H1 (cell line): ENCODE measurements around the gene CAPN11. TPM values are rescaled to one million over a fixed set of nuclear protein-coding genes. Genes with fewer than 3 reads are reported as not detected.

Experiments used
- CTCF ChIA-PET: fragments of 300-600 bp; sonication (Branson Sonifier 250); formaldehyde crosslinking; loops from one replicate; lab custom pipeline; 2021; ENCODE audit not compliant: partially characterized antibody; lab: Charles Lee
- POLR2A ChIA-PET: fragments of 300-600 bp; sonication (Branson Sonifier 250); formaldehyde crosslinking; loops from one replicate; lab custom pipeline; 2021; ENCODE audit warnings: inconsistent platforms; ENCODE audit not compliant: partially characterized antibody; lab: Charles Lee
- DNase-seq, 2 experiments: peaks; one replicate each; pipeline versions ENCODE4 v3.0.0 to v3.0.0-alpha.2; 2010 to 2022; ENCODE audit warnings: low spot score in 2 of 2, low read depth in 1 of 2, mixed read lengths in 1 of 2
- FAIRE-seq: peaks from 2 replicates; lab custom pipeline; 2011; peaks lifted over from hg19 to GRCh38; lab: Jason Lieb, UNC
- H2AFZ ChIP-seq: 2 replicates; pipeline ENCODE4 v1.8.1; 2012; ENCODE audit warnings: low read length, inconsistent platforms
- H2AK5ac ChIP-seq: 2 replicates; pipeline ENCODE4 v1.6.1; 2013; ENCODE audit warnings: low read depth, low read length
- H2BK120ac ChIP-seq: replicated peaks from 2 replicates; pipeline ENCODE3; 2013; ENCODE audit warnings: low read depth, low read length, inconsistent platforms
- H2BK12ac ChIP-seq: 2 replicates; pipeline ENCODE4 v1.6.1; 2013; ENCODE audit warnings: low read depth, low read length
- H2BK15ac ChIP-seq: 2 replicates; pipeline ENCODE4 v1.6.1; 2013; ENCODE audit warnings: low read length
- H2BK20ac ChIP-seq: 2 replicates; pipeline ENCODE4 v1.6.1; 2013; ENCODE audit warnings: low read length
- H2BK5ac ChIP-seq: 2 replicates; pipeline ENCODE4 v1.6.1; 2013; ENCODE audit warnings: low read depth, low read length
- H3K14ac ChIP-seq: 2 replicates; pipeline ENCODE4 v1.6.1; 2013; ENCODE audit warnings: inconsistent platforms; ENCODE audit not compliant: insufficient read length
- H3K18ac ChIP-seq: 2 replicates; pipeline ENCODE4 v1.6.1; 2013; ENCODE audit warnings: low read length; ENCODE audit errors: extremely low read depth
- H3K23ac ChIP-seq: 2 replicates; pipeline ENCODE4 v1.6.1; 2013; ENCODE audit warnings: inconsistent platforms; ENCODE audit not compliant: insufficient read length
- H3K23me2 ChIP-seq: 2 replicates; pipeline ENCODE4 v1.6.1; 2013; ENCODE audit warnings: low read depth, low read length
- H3K27ac ChIP-seq: 2 replicates; pipeline ENCODE4 v1.6.1; 2011; ENCODE audit warnings: low read depth, low read length, inconsistent platforms
- H3K27me3 ChIP-seq, 4 experiments: replicated peaks in 1 of 4; 1 replicate in 1 of 4; 2 replicates in 3 of 4; pipeline versions ENCODE4 v1.6.1 to v1.8.1; 2011 to 2013; ENCODE audit warnings: low read length in 3 of 4, mild to moderate bottlenecking in 3 of 4, inconsistent platforms in 2 of 4, mixed read lengths in 2 of 4, moderate library complexity in 1 of 4; ENCODE audit not compliant: control insufficient read depth in 3 of 4, insufficient read depth in 3 of 4; ENCODE audit errors: extremely low read depth in 1 of 4
- H3K36me3 ChIP-seq, 4 experiments: 2 replicates each; pipeline versions ENCODE4 v1.6.1 to v1.8.1; 2011 to 2013; ENCODE audit warnings: mild to moderate bottlenecking in 4 of 4, low read length in 3 of 4, moderate library complexity in 2 of 4, control low read depth in 1 of 4, inconsistent platforms in 1 of 4; ENCODE audit not compliant: insufficient read depth in 4 of 4, control insufficient read depth in 2 of 4
- H3K4ac ChIP-seq: replicated peaks from 2 replicates; pipeline ENCODE3; 2013; ENCODE audit warnings: low read length, low read depth, mixed read lengths, inconsistent platforms; ENCODE audit not compliant: insufficient read length
- H3K4me1 ChIP-seq, 4 experiments: replicated peaks in 1 of 4; 1 replicate in 1 of 4; 2 replicates in 3 of 4; pipeline versions ENCODE4 v1.6.1 to v1.8.1; 2011 to 2013; ENCODE audit warnings: low read length in 3 of 4, inconsistent platforms in 2 of 4, mixed read lengths in 1 of 4; ENCODE audit not compliant: insufficient read depth in 4 of 4, control insufficient read depth in 3 of 4
- H3K4me2 ChIP-seq, 2 experiments: 2 replicates each; pipeline versions ENCODE4 v1.6.1 to v1.8.1; 2011 to 2013; ENCODE audit warnings: low read depth in 2 of 2, low read length in 2 of 2, control low read depth in 1 of 2, inconsistent platforms in 1 of 2, mild to moderate bottlenecking in 1 of 2; ENCODE audit not compliant: insufficient read depth in 1 of 2
- H3K4me3 ChIP-seq, 4 experiments: fragments of 200-600, 300-600 bp in 1 of 4; sonication (generic), shearing (Covaris generic), sonication (Bioruptor Twin) in 1 of 4; 2 replicates each; pipeline versions ENCODE4 v1.5.1 to v1.8.1; 2011 to 2016; ENCODE audit warnings: low read length in 4 of 4, low read depth in 3 of 4, control low read depth in 2 of 4, inconsistent platforms in 2 of 4, mild to moderate bottlenecking in 2 of 4, mixed read lengths in 1 of 4, moderate library complexity in 1 of 4; ENCODE audit not compliant: insufficient read depth in 2 of 4; ENCODE audit errors: extremely low read depth in 1 of 4
- H3K56ac ChIP-seq: replicated peaks from 2 replicates; pipeline ENCODE3; 2013; ENCODE audit warnings: low read depth, mild to moderate bottlenecking, mixed read lengths, low read length, inconsistent platforms; ENCODE audit not compliant: insufficient read length
- H3K79me1 ChIP-seq: 2 replicates; pipeline ENCODE4 v1.6.1; 2013; ENCODE audit warnings: low read depth, low read length, control low read depth
- H3K79me2 ChIP-seq, 2 experiments: 2 replicates each; pipeline versions ENCODE4 v1.6.1 to v1.8.1; 2012 to 2013; ENCODE audit warnings: low read length in 2 of 2, mild to moderate bottlenecking in 2 of 2, inconsistent platforms in 1 of 2; ENCODE audit not compliant: insufficient read depth in 2 of 2, control insufficient read depth in 1 of 2
- H3K9ac ChIP-seq, 4 experiments: replicated peaks in 1 of 4; 1 replicate in 1 of 4; 2 replicates in 3 of 4; pipeline versions ENCODE4 v1.6.1 to v1.8.1; 2011 to 2013; ENCODE audit warnings: low read depth in 3 of 4, low read length in 3 of 4, control low read depth in 2 of 4, mild to moderate bottlenecking in 2 of 4, moderate library complexity in 2 of 4, inconsistent platforms in 1 of 4; ENCODE audit errors: extremely low read depth in 1 of 4
- H3K9me3 ChIP-seq, 2 experiments: 2 replicates each; pipeline versions ENCODE4 v1.6.1 to v1.8.1; 2012 to 2013; ENCODE audit warnings: mild to moderate bottlenecking in 2 of 2, moderate library complexity in 2 of 2, control low read depth in 1 of 2, inconsistent platforms in 1 of 2, low read depth in 1 of 2, low read length in 1 of 2, mixed read lengths in 1 of 2; ENCODE audit not compliant: insufficient read depth in 2 of 2
- H4K20me1 ChIP-seq, 2 experiments: replicated peaks in 1 of 2; 2 replicates each; pipeline versions ENCODE3 to v1.8.1; 2011 to 2013; ENCODE audit warnings: inconsistent platforms in 2 of 2, low read length in 2 of 2, mild to moderate bottlenecking in 1 of 2; ENCODE audit not compliant: insufficient read depth in 2 of 2, control insufficient read depth in 1 of 2
- H4K5ac ChIP-seq: 2 replicates; pipeline ENCODE4 v1.6.1; 2013; ENCODE audit warnings: low read length, low read depth, mixed read lengths, inconsistent platforms; ENCODE audit not compliant: insufficient read length
- H4K8ac ChIP-seq: 2 replicates; pipeline ENCODE4 v1.8.0; 2013; ENCODE audit warnings: mild to moderate bottlenecking, moderate library complexity, low read length, inconsistent platforms; ENCODE audit not compliant: insufficient read depth; ENCODE audit errors: extremely low read depth
- H4K91ac ChIP-seq: replicated peaks from 2 replicates; pipeline ENCODE3; 2013; ENCODE audit warnings: low read length, mixed read lengths, inconsistent platforms; ENCODE audit not compliant: insufficient read length
- EP300 ChIP-seq, 2 experiments: IDR thresholded peaks; 1 replicate in 1 of 2; 2 replicates in 1 of 2; pipeline ENCODE4 v1.6.1; 2011 to 2012; ENCODE audit warnings: low read depth in 2 of 2, low read length in 2 of 2, mild to moderate bottlenecking in 2 of 2, borderline replicate concordance in 1 of 2, inconsistent platforms in 1 of 2, moderate library complexity in 1 of 2
- WGBS, 2 experiments: shearing (Covaris generic) in 1 of 2; methylation state at CpG; one replicate each; pipeline versions ENCODE4 v1.1.6 to v1.1.7; 2013 to 2015; ENCODE audit warnings: low lambda C conversion rate in 2 of 2, mixed read lengths in 2 of 2, inconsistent platforms in 1 of 2, low coverage in 1 of 2, missing lambda C conversion rate in 1 of 2; ENCODE audit not compliant: insufficient replicate concordance in 2 of 2, insufficient coverage in 1 of 2, insufficient read length in 1 of 2; ENCODE audit errors: extremely low coverage in 1 of 2, missing lambda C conversion rate in 1 of 2; 5-methylcytosine and 5-hydroxymethylcytosine counted together
- polyA plus RNA-seq, 7 experiments: library from polyadenylated mRNA; depleted of rRNA in 3 of 7; stranded (reverse) in 5 of 7; unstranded in 2 of 7; fragments of >200 nt in 5 of 7; fragments of 200-250 nt in 2 of 7; gene quantifications; 1 replicate in 5 of 7; 2 replicates in 1 of 7; 4 replicates in 1 of 7; pipeline versions ENCODE4 v1.2.1 to v1.2.3, GENCODE V29; 2011 to 2013; ENCODE audit warnings: missing spikeins in 2 of 7, mixed read lengths in 2 of 7
- total RNA-seq: library from RNA; stranded (reverse); fragmentation: NEBNext Ultra II Directional; extraction: Animal tissue kit (Norgen Biotek cat#: 25700); gene quantifications from 2 replicates; pipeline ENCODE4 v1.2.1, GENCODE V29; 2021
- TF ChIP-seq, protein P1 (sequence below): IDR thresholded peaks from 2 replicates; pipeline ENCODE4 v1.6.1; 2011; ENCODE audit warnings: low read length, improper control_type of control experiment

CAPN11 gene
- total and polyA plus RNA-seq, 2 of the 8 experiments (the other 6 are each of a cell fraction or from before 2014, with no cell fraction given) = 0.95 to 0.97 TPM

DNA sequence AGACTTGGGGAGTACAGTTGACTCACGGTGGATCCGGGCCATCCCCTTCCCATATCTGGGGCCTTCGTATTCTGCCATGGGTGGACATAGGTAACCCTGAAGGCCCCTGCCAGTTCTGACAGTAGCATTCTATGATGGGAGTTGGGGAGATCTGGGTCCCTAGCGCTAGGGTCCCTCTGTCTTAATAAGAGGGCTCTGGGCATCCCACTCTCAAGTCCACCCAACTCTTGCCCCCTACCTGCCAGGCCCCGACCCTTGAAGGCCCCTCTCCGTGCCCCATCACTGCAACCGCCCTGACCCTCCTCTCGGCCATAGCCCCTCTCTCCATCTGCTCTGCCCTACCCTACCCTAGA is 6.5 kb upstream of the CAPN11 start:
- DNase-seq (no peak), FAIRE-seq (no peak)
- Histone ChIP-seq H3K23me2 (no peaks in the 10 kb centered on the region), H3K27me3 (no peaks in the 10 kb centered on the region), H2BK15ac (no peak overlapping the region), H3K9ac (no peak overlapping the region), H3K79me1 (no peaks in the 10 kb centered on the region), H2AFZ (no peak overlapping the region), H2BK12ac (no peak overlapping the region), H3K27ac (no peak overlapping the region), H3K4me3 (no peak overlapping the region), H3K79me2 (no peaks in the 10 kb centered on the region), H2BK20ac (no peak overlapping the region), H4K20me1 (peaks cover 2 to 3% of the 10 kb centered on the region in 2 experiments), H2BK120ac (no peak overlapping the region), H3K4ac (no peak overlapping the region), H4K8ac (no peak overlapping the region), H3K23ac (no peak overlapping the region), H3K18ac (no peak overlapping the region), H3K56ac (no peak overlapping the region), H3K14ac (no peak overlapping the region), H3K36me3 (peaks cover 10 to 28% (median 18%) of the 10 kb centered on the region in 4 experiments; a peak in 7 of 8 replicates), H3K4me1 (peaks cover 0 to 12% (median 6%) of the 10 kb centered on the region in 4 experiments; a peak in 5 of 7 replicates), H4K5ac (no peak overlapping the region), H4K91ac (no peak overlapping the region), H3K9me3 (no peaks in the 10 kb centered on the region), H2BK5ac (no peak overlapping the region; the same call in 1 of the 2 replicates), H3K4me2 (no peak overlapping the region), H2AK5ac (no peak overlapping the region)
- 64% methylated on average over 8 of the region's 8 CpGs; no CpG with 5 or more reads in 1 of the 2 experiments for WGBS, 2 experiments
- ChIA-PET CTCF (interaction anchor here (1.0 to 7.5 kb wide), 10 partner anchors 11 to 83 kb away, joined by 3 to 39 read pairs (median 7); no protein-coding TSS in a partner anchor), POLR2A (interaction anchor here (1.2 kb wide), 1 partner anchor 102 kb away, joined by 3 read pairs; no protein-coding TSS in a partner anchor)
- no peak for TF ChIP-seq EP300 (IDR thresholded peaks at IDR 0.05; ENCODE audit: borderline replicate concordance in 1 of 2, low read depth in 2 of 2, low read length in 2 of 2)
- TF ChIP-seq, protein P1, sequence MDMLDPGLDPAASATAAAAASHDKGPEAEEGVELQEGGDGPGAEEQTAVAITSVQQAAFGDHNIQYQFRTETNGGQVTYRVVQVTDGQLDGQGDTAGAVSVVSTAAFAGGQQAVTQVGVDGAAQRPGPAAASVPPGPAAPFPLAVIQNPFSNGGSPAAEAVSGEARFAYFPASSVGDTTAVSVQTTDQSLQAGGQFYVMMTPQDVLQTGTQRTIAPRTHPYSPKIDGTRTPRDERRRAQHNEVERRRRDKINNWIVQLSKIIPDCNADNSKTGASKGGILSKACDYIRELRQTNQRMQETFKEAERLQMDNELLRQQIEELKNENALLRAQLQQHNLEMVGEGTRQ = no peak
